Parathyroid adenoma (tissue), 2 donors: ENCODE measurements around the gene SLC22A3.

Source experiments
- H2AFZ ChIP-seq: fragments of 300-600 bp; sonication (generic); one replicate; pipeline ENCODE4 v1.7.0; 2017; ENCODE audit warnings: antibody characterized with exemption, mild to moderate bottlenecking
- H3K27ac ChIP-seq: fragments of 300-600 bp; sonication (generic); one replicate; pipeline ENCODE4 v1.7.0; 2017
- H3K27me3 ChIP-seq: fragments of 300-600 bp; sonication (generic); one replicate; pipeline ENCODE4 v1.7.0; 2017; ENCODE audit warnings: low read length; ENCODE audit not compliant: control insufficient read depth, insufficient read depth
- H3K36me3 ChIP-seq: fragments of 300-600 bp; sonication (generic); one replicate; pipeline ENCODE4 v1.7.0; 2017; ENCODE audit warnings: low read length; ENCODE audit not compliant: control insufficient read depth, insufficient read depth
- H3K4me1 ChIP-seq: fragments of 300-600 bp; sonication (generic); one replicate; pipeline ENCODE4 v1.7.0; 2017; ENCODE audit warnings: control low read depth
- H3K4me2 ChIP-seq: fragments of 300-600 bp; sonication (generic); one replicate; pipeline ENCODE4 v1.7.0; 2017; ENCODE audit warnings: low read length
- H3K4me3 ChIP-seq: fragments of 300-600 bp; sonication (generic); one replicate; pipeline ENCODE4 v1.7.0; 2017; ENCODE audit warnings: low read depth, low read length
- H3K79me2 ChIP-seq: fragments of 300-600 bp; sonication (generic); one replicate; pipeline ENCODE4 v1.7.0; 2017; ENCODE audit warnings: control low read depth
- H3K9ac ChIP-seq: fragments of 300-600 bp; sonication (generic); one replicate; pipeline ENCODE4 v1.7.0; 2017; ENCODE audit warnings: mild to moderate bottlenecking
- H3K9me3 ChIP-seq: fragments of 300-600 bp; sonication (generic); one replicate; pipeline ENCODE4 v1.7.0; 2017; ENCODE audit warnings: low read length; ENCODE audit not compliant: control insufficient read depth
- CTCF ChIP-seq: fragments of 300-600 bp; sonication (generic); IDR thresholded peaks from one replicate; pipeline ENCODE4 v1.7.0; 2017; ENCODE audit warnings: antibody characterized with exemption, mild to moderate bottlenecking
- donor health status: primary hyperparathyroidism.

Gene SLC22A3

GRCh38 chr6:160353950-160354496 lies 5.8 kb downstream of the SLC22A3 start:
- H3K27ac ChIP-seq, result no peak overlapping the region
- H3K4me1 ChIP-seq, result no peaks in the 10 kb centered on the region
- TF ChIP-seq CTCF, result no peak
- H2AFZ ChIP-seq, result no peak overlapping the region
- no peaks in the 10 kb centered on the region for H3K27me3 ChIP-seq
- H3K4me2 ChIP-seq, result no peak overlapping the region
- no peaks in the 10 kb centered on the region for H3K36me3 ChIP-seq
- H3K9me3 ChIP-seq, result no peaks in the 10 kb centered on the region
- H3K9ac ChIP-seq, result no peak overlapping the region
- no peaks in the 10 kb centered on the region for H3K79me2 ChIP-seq
- no peak overlapping the region for H3K4me3 ChIP-seq

- H2AFZ ChIP-seq, result no peak overlapping the region
- no peaks in the 10 kb centered on the region for H3K27me3 ChIP-seq
- no peak overlapping the region for H3K27ac ChIP-seq
- no peaks in the 10 kb centered on the region for H3K4me1 ChIP-seq
- no peaks in the 10 kb centered on the region for H3K9me3 ChIP-seq
- H3K4me2 ChIP-seq, result no peak overlapping the region
- H3K9ac ChIP-seq, result no peak overlapping the region
- TF ChIP-seq CTCF, result no peak
- H3K36me3 ChIP-seq, result no peaks in the 10 kb centered on the region
- H3K79me2 ChIP-seq, result no peaks in the 10 kb centered on the region
- H3K4me3 ChIP-seq, result no peak overlapping the region
Observed at GRCh38 chr6:160355001-160355400, 6.8 kb downstream of the SLC22A3 start.

GRCh38 chr6:160356074-160356744 lies 8.0 kb downstream of the SLC22A3 start:
- H3K79me2 ChIP-seq, result no peaks in the 10 kb centered on the region
- no peak overlapping the region for H3K4me2 ChIP-seq
- H2AFZ ChIP-seq, result no peak overlapping the region
- no peaks in the 10 kb centered on the region for H3K4me1 ChIP-seq
- H3K9ac ChIP-seq, result no peak overlapping the region
- H3K4me3 ChIP-seq, result no peak overlapping the region
- H3K27me3 ChIP-seq, result no peaks in the 10 kb centered on the region
- no peaks in the 10 kb centered on the region for H3K36me3 ChIP-seq
- TF ChIP-seq CTCF, result no peak
- H3K27ac ChIP-seq, result no peak overlapping the region
- H3K9me3 ChIP-seq, result no peaks in the 10 kb centered on the region

GRCh38 chr6:160357088-160357487 lies 8.9 kb downstream of the SLC22A3 start:
- no peaks in the 10 kb centered on the region for H3K27me3 ChIP-seq
- no peak overlapping the region for H3K27ac ChIP-seq

More at GRCh38 chr6:160357088-160357487, 8.9 kb downstream of the SLC22A3 start:
- TF ChIP-seq CTCF, result no peak
- H3K9me3 ChIP-seq, result no peaks in the 10 kb centered on the region
- no peak overlapping the region for H3K4me2 ChIP-seq
- H3K9ac ChIP-seq, result no peak overlapping the region
- H3K4me1 ChIP-seq, result no peaks in the 10 kb centered on the region
- H2AFZ ChIP-seq, result no peak overlapping the region
- H3K79me2 ChIP-seq, result no peaks in the 10 kb centered on the region
- no peak overlapping the region for H3K4me3 ChIP-seq
- H3K36me3 ChIP-seq, result no peaks in the 10 kb centered on the region
